Activated CD4-positive, alpha-beta T cell treated with anti-CD3 and anti-CD28 coated beads for 48 hours (primary cell): Measurements from ENCODE around the gene RRAGD.

Experiments
- DNase-seq: peaks from one replicate; pipeline ENCODE4 v3.0.0-alpha.2; 2020

The RRAGD gene

DNA sequence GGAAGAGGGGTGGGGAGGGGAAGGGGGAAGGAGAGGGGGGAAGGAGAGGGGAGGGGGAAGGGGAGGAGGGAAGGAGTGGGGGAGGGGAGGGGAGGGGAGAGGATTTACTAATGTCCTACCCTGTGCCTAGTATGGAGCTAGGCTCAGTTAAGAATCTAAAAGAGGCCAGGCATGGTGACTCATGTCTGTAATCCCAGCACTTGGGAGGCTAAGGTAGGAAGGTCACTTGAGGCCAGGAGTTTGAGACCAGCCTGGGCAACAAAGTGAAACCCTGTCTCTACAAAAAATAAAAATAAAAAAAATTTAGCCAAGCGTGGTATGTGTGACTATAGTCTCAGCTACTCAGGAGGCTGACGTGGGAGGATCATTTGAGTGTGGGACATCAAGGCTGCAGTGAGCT is 72.5 kb downstream of the RRAGD start:
- no peak for DNase-seq

DNA sequence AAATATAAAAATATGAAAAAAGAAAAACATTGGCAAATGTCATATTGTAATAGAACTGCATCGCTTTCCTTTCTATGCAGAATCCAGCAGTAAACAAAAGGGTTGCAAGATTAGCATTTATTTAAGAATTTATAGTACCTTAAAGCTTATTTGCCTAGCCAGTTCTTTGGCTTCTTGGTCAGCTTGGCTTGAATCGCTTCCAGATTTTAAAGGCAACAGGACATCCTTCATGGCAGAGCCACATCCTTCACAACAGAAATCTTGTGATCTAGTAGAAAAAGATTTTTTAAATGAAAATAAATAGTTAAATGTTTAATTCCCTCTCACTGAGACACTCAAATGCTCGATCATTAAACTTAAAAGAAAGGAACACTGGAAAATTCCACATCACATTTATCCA is 76.9 kb downstream of the RRAGD start:
- DNase-seq: no peak

DNA sequence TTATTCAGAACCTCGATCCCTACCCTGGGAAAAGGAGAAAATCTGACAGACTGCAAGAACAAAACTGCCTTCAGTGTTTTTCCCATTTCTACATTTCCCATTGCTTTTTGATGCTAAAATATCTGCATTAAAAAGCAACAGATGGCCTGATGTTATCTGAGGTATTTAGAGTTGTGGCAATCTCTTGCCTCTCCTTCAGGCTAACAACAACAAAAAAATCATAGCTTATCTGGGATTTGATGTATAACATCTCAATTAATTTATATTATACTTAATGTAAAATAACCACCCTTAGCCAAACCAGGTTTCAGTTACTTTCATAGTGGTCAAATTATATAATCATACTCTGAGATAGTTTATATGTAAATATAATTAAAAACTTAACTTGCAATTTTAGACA is 81.2 kb downstream of the RRAGD start:
- no peak for DNase-seq

GRCh38 chr6:89328976-89329375 is 83.1 kb downstream of the RRAGD start:
- no peak for DNase-seq

DNA sequence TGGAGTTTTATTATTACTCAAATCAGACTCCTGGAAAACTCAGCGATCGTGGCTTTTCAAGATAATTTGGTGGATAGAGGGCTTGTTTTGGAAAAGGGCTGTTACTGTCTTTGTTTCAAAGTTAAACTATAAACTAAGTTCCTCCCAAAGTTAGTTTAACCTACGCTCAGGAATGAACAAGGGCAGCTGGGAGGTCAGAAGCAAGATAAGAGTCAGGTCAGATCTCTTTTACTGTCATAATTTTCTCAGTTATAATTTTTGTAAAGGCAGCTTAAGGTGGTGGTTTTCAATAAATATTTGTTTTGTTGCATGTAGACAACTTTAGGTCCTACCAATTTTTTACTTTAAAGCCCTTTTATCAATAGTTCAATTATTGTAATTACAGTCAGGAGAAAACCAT is 87.8 kb downstream of the RRAGD start:
- no peak for DNase-seq

GRCh38 chr6:89323511-89323971 is 88.5 kb downstream of the RRAGD start:
- no peak for DNase-seq

DNA sequence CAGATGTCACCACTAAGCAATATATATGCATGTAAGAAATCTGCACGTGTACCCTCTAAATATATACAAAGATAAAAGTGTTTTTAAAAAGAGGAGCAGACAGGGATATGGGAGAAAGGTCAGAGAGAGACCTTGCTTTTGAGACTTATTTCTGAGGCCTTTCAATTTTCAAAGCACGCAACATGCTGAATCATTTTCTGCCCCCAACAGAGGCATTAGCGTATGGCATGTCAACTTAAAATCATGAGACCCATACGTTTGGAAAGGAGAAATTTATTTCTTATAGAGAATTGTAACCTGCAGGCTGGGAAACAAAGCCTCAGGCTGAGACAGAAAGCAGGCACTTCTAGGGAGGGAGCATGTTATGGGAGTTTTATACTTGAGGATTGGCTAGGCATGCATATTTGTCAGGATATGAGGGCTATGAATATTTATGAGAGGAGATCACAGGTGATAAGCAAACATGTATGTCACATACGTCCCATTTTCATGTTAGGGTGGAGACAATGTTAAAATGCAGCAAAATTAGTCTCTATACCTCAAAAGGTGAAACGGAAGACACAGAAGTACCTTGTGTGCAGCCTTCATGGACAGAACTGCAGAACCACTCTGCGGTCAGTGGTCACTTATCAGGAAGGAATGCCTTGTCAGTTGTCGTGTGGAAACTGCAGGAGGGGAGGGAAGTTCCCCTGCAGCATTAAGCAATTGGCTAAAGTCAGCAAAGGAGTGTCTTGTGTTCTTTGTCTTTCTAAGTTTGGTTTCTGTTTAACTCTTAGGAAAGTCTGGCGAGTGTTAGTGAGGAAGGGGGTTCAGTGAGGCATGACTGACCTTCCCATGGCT is 90.7 kb downstream of the RRAGD start:
- DNase-seq: no peak

DNA sequence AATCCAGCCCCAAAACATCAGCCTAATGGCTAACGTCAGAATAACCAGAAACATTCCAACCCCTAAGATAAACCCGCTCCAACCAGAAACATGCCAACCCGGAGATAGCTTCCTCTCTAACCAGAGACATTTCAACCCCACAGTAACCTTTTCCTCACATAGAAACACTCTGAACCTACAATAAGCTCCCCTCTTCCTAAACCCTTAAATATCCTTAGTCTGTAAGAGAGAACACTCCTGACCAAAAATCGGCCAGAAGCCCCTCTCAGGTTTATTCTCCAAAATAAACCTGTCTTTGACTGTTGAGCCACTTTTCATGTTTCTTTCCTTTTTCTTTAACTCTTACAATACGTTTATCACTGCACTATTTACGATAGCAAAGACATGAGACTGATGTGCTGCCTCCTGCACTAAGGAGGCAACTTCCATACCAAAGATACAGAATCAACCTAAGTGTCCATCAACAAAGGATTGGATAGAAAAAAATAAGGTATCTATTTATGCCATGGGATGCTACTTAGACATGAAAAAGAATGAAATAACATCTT is 92.0 kb downstream of the RRAGD start:
- DNase-seq: no peak

DNA sequence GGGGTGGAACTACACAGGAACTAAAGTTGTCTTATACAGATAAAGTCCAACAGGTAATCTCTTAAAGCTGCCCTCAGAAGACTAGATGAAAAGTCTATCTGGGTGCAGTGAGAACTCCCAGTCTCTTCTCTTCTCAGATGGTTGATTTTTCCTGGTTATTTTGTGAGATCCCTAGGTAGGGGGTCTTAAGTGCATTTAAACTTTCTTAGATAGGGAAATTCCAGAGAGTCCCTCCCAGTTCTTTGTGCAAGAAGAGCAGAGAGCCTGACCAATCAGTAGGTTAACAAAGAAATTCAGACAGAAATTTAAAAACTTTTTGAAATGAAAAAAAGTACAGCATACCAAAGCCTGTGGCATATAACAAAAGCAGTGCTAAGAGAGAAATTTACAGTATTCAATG is 95.0 kb downstream of the RRAGD start:
- DNase-seq: no peak

- no peak for DNase-seq
These were observed 96.7 kb downstream of the RRAGD start, which contains the start of gene GABRR2 for GRCh38 chr6:89315249-89315885. TSS of gene GABRR2 (minus strand) at chr6:89315299. CDS start at chr6:89315165, 134 bp downstream.

GRCh38 chr6:89314692-89315091 is 97.4 kb downstream of the RRAGD start:
- DNase-seq: no peak
